Endothelial cell of umbilical vein (primary cell): ENCODE measurements around the gene WBP2.
"Not testable (repeated sequence)": the region's sequence is repeated elsewhere in the genome, so short reads cannot be mapped to it uniquely, and the experiment has no call there.

ENCODE experiments used
- EZH2 ChIP-seq: IDR thresholded peaks from 2 replicates; pipeline ENCODE4 v1.6.1; 2012; ENCODE audit warnings: borderline replicate concordance, low read depth, mild to moderate bottlenecking, moderate library complexity, low read length, inconsistent platforms; ENCODE audit not compliant: severe bottlenecking
- POLR2A ChIP-seq: IDR thresholded peaks from 2 replicates; pipeline ENCODE4 v1.6.1; 2012; ENCODE audit warnings: low read depth, mild to moderate bottlenecking, control low read depth, low read length
- POLR2AphosphoS5 ChIP-seq: IDR thresholded peaks from 2 replicates; pipeline ENCODE4 v1.6.1; 2012; ENCODE audit warnings: low read depth, mild to moderate bottlenecking, control low read depth, low read length, moderate library complexity; ENCODE audit not compliant: insufficient read depth
- TF ChIP-seq, protein P1 (sequence below), 2 donors: IDR thresholded peaks; 1 replicate in 1 of 2; 2 replicates in 1 of 2; pipeline ENCODE4 v1.5.1; 2011; ENCODE audit warnings: low read length in 2 of 2, mild to moderate bottlenecking in 2 of 2, moderate library complexity in 2 of 2, control low read depth in 1 of 2, inconsistent platforms in 1 of 2, low read depth in 1 of 2; ENCODE audit not compliant: insufficient read depth in 1 of 2; ENCODE audit errors: extremely low read depth in 1 of 2

DNA sequence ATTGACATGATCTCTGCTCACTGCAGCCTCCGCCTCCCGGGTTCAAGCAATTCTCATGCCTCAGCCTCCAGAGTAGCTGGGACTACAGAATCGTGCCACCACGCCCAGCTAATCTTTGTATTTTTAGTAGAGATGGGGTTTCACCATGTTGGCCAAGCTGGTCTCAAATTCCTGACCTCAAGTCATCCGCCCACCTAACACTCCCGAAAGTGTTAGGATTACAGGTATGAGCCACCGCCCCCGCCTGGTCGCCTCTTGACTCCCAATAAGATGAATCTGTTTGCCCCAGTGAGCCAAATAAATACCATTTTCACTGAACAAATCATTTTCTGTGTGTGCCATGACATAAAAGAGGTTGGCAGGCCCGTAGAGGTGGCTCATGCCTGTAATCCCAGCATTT, 4.2 kb upstream of the WBP2 start:
- TF ChIP-seq, protein P1, sequence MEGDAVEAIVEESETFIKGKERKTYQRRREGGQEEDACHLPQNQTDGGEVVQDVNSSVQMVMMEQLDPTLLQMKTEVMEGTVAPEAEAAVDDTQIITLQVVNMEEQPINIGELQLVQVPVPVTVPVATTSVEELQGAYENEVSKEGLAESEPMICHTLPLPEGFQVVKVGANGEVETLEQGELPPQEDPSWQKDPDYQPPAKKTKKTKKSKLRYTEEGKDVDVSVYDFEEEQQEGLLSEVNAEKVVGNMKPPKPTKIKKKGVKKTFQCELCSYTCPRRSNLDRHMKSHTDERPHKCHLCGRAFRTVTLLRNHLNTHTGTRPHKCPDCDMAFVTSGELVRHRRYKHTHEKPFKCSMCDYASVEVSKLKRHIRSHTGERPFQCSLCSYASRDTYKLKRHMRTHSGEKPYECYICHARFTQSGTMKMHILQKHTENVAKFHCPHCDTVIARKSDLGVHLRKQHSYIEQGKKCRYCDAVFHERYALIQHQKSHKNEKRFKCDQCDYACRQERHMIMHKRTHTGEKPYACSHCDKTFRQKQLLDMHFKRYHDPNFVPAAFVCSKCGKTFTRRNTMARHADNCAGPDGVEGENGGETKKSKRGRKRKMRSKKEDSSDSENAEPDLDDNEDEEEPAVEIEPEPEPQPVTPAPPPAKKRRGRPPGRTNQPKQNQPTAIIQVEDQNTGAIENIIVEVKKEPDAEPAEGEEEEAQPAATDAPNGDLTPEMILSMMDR (IDR thresholded peaks at IDR 0.05; ENCODE audit: extremely low read depth in 1 of 2, insufficient read depth in 1 of 2, low read depth in 1 of 2, low read length in 2 of 2) = not testable (repeated sequence)
- TF ChIP-seq POLR2A, EZH2, POLR2AphosphoS5: not testable (repeated sequence)
